HG03439 (cell line): Measurements from ENCODE around the gene IL1F10.

Experiments used
- ATAC-seq: cut with Tn5 transposase; IDR thresholded peaks from one replicate; pipeline ENCODE4 v1.9.1; 2021; ENCODE audit warnings: mild to moderate bottlenecking, moderate library complexity; ENCODE audit not compliant: unreplicated experiment

Gene IL1F10

GRCh38 chr2:113111823-113112287 lies 44.1 kb downstream of the IL1F10 start:
- no peak for ATAC-seq

- ATAC-seq, result no peak
These were observed 44.7 kb downstream of the IL1F10 start for GRCh38 chr2:113112441-113112840.

- ATAC-seq, result no peak
These were observed 45.1 kb downstream of the IL1F10 start for GRCh38 chr2:113112871-113113270.

- no peak for ATAC-seq
These were observed 46.0 kb downstream of the IL1F10 start for GRCh38 chr2:113113807-113114206.

GRCh38 chr2:113114224-113114945 lies 46.6 kb downstream of the IL1F10 start:
- ATAC-seq, result no peak

- no peak for ATAC-seq
These were observed 47.2 kb downstream of the IL1F10 start for GRCh38 chr2:113114996-113115395.

GRCh38 chr2:113116100-113116958 lies 48.6 kb downstream of the IL1F10 start:
- ATAC-seq, result no peak

GRCh38 chr2:113117541-113118262 lies 49.9 kb downstream of the IL1F10 start:
- ATAC-seq, result no peak

GRCh38 chr2:113118263-113118657 lies 50.5 kb downstream of the IL1F10 start:
- no peak for ATAC-seq

GRCh38 chr2:113119111-113119510 lies 51.3 kb downstream of the IL1F10 start:
- ATAC-seq, result no peak

- no peak for ATAC-seq
These were observed 53.1 kb downstream of the IL1F10 start for GRCh38 chr2:113120861-113121260.

- no peak for ATAC-seq
These were observed 54.6 kb downstream of the IL1F10 start for GRCh38 chr2:113122364-113122763.

GRCh38 chr2:113123726-113124125 lies 56.0 kb downstream of the IL1F10 start:
- ATAC-seq, result no peak

GRCh38 chr2:113124181-113124961 lies 56.6 kb downstream of the IL1F10 start:
- ATAC-seq, result no peak
